ENCODE data around the gene SPATS2L.

- no peak for TF ChIP-seq CTCF (IDR thresholded peaks at IDR 0.05; ENCODE audit: low read depth, low read length, poor library complexity, severe bottlenecking)
- TF ChIP-seq EZH2phosphoT487 (IDR thresholded peaks at IDR 0.05; ENCODE audit: borderline replicate concordance, low read length), result no peak
These were observed 13.9 kb downstream of the SPATS2L start for GRCh38 chr2:200320344-200320743.
